ENCODE measurements around the gene LITAFD.
A peak's percentile ranks its signal among the peaks of the same experiment; 100 is the strongest.
"Not testable (repeated sequence)": the region's sequence is repeated elsewhere in the genome, so short reads cannot be mapped to it uniquely, and the experiment has no call there.

LITAFD gene

DNA sequence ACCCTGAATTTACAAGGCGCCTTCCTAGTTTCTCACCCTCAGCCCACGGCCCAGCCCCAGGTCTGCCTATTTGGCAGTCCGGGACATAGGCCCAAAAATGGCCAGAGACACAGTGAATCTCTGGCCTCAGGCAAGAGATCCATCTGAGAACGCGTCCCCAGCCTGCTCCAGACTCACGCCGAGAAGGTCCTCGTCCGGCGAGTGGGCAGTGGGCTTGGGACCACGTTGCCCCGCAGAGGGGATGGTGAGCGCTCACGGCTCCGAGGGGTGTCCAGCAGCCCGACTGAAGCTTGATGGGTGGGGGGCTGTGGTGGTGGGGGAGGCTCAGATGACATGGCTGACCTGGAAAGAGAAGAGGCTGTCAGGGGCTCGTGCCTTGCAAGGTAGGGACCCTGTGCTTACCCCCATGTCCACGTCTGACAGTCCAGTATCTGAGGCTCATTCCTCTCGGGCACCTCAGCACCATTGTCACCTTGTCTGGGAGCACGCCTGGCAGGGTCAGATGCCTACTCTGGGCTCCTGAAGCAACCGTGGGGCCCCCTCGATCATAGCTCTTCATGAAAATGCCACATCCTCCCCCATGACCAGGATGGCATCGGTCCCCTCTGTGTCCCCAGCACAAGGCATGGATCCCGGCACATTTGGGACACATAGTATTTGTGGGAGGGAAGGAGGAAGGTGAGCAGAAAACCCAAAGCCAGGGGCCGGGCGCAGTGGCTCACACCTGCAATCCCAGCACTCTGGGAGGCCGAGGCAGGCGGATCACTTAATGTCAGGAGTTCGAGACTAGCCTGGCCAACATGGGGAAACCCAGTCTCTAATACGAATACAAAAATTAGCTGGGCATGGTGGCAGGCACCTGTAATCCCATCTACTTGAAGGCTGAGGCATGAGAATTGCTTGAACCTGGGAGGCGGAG, 22.9 kb upstream of the LITAFD start:
- no peak for DNase-seq

DNA sequence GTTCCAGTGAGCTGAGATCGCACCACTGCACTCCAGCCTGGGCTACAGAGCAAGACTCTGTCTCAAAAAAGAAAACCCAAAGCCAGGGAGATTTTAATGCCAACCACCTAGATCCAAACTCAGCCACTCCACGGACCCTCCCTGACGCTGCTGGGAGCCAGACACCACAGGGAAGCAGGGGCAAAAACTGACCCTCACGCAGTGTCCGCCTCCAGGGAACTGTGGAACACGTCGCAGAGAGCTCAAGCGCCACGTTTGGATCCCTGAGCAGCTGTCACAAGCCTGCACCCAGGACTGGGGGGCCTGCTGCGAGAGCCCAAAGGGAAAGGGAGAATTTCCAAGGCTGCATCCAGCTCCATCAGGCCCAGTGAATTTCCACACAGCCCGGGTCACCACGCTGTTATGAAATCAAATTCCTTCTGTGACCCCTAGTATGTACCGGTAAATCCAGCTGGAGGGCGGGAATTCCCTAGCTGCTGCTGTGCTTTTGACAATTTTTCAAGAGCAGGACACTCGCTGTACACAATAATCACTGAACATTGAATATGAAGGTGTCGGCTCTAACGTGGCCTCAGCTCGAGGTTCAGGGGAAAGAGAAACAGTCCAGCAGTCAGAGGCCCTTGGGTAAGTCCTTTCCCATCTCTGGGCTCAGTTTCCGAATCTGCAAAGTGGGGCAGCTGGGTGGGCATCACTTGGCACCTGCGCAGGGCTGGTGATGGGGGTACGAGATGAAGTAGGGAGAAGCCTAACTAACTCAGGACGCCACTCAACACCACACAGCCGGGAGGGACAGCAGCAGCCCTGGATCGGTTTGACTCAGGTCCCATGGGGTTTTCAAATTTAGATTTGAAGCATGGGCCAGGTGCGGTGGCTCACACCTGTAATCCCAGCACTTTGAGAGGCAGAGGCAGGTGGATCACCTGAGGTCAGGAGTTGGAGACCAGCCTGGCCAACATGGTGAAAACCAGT, 22.0 kb upstream of the LITAFD start:
- no peak for DNase-seq

DNA sequence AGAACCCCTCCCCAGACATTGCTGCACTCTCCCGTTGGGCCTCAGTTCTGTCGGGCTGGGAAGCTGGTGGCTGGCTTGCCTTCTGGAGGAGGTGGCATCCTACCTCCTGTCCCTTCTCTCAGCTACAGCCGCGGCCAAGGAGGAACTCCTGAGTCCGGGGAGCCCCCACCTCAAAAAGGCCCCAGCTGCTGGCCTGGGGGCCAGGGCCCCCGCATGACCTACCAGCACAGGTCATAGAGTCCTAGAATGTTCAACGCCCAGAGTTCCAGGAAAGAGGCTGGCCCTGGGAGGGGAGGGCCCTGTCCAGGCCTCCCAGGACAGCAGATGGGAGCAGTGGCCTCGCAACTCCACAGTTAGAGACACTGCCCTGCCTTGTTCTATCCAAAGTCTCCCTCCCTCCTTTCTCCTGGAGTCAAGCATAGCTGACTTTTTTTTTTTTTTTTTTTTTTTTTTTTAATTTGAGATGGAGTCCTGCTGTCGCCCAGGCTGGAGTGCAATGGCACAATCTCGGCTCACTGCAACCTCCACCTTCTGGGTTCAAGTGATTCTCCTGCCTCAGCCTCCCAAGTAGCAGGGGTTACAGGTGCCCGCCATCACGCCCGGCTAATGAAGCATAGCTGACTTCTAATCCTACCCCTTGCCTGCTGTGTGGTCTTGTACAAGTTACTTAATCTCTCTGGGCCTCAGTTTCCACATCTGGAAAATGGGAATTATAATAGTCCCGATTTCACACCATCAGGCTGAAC, 20.4 kb upstream of the LITAFD start:
- no peak for DNase-seq

DNA sequence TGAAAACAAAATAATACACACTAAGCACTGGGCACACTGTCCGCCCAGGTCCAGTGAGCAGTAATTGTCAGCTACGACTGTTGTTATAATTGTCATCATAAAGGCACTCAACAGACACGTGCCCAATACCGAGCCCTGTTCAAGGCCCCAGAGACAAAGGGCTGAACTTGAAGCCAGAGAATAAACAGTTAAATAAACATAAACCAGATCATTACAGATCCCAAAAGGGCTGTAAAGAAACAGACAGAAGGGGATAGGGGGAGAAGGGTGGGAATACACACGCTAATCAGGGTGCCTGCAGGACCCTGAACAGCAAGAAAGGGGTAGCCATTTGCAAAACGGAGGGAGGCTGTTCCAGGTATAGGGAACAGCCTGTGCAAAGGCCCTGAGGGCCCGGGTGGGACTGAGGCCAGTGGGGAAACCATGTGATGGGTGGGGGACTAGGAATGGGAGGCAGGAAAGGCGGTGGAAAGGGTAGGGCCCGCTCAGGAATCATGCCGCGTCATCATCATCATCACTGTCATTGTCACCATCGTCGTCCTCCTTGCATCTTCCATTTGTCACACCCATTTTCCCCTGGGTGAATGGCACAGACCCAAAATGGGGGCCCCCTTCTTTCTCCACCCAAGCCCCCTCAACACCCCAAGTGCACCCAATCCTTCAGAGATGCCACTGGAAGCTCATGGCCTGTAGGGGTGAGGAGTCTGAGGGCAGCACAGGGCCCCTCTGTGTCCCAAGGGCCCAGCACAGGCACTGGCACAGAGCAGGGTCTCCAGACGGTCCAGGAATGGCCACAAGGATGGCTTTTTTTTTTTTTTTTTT, 19.6 kb upstream of the LITAFD start:
- no peak for DNase-seq

DNA sequence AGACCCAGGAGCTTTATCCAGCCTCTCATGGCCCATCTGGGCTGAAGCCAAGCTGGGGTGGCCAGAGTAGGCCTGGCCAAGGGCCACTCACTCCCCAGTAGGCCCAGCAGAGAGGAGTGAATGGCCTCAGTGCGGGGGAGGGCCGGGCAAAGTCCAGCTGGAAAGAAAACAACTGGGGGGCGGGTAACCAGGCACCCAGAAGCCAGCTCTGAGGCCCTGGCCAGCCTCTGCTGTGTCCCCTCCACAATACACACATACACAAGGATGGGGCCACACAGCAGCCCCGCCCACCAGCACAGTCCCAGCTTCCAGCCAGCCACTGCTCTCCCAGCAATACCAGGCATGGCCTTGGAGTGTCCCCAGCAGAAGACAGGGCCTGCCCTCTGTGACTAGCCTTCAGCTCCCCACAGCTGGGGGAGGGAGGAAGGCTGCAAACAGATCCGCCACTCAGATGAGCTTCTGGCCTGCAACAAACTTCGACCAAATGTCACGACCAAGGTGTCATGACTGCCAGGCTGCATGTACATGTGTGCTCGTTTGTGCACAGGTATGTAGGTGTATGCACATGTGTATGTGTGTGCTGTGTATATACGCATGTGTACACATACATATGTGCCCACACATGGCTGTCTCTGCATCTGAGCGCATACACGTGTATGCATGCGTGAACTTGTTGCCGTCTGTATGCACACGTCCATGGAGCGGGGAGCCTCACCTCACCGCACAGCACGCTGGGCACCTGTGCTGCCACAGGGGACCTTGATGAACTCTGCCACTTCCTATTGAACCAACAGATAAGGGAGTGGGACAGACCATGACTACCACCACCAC, 18.3 kb upstream of the LITAFD start:
- no peak for DNase-seq

DNA sequence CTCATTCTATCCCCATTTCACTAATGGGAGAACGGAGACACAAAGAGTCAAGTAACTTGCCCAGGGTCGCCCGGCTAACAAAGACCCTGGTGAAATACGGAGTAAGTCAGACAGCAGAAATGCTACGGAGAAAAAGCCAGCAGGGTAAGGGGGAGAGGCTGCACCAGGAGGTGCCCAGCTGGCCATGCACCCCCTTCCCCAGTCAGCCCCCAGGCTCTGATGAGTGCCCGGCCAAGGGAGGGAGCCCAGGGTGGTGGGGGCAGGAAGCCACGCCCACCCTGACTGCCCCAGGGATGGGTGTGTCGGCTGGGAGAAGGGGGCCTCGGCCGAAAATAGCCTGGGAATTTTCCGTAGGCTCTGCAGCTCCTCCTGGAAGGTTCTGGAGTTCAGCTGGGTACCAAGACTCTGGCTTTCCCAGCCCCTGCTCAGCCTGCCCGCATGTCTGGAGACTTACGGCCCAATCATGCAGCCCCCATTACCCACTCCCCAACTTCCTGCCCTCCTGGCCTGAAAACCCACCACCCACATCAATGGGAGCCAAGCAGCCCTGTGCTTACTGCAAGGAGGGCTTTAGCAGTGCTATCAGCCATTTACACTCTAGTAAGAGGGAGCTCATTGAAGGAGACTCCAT, 17.6 kb upstream of the LITAFD start:
- DNase-seq, result no peak

DNA sequence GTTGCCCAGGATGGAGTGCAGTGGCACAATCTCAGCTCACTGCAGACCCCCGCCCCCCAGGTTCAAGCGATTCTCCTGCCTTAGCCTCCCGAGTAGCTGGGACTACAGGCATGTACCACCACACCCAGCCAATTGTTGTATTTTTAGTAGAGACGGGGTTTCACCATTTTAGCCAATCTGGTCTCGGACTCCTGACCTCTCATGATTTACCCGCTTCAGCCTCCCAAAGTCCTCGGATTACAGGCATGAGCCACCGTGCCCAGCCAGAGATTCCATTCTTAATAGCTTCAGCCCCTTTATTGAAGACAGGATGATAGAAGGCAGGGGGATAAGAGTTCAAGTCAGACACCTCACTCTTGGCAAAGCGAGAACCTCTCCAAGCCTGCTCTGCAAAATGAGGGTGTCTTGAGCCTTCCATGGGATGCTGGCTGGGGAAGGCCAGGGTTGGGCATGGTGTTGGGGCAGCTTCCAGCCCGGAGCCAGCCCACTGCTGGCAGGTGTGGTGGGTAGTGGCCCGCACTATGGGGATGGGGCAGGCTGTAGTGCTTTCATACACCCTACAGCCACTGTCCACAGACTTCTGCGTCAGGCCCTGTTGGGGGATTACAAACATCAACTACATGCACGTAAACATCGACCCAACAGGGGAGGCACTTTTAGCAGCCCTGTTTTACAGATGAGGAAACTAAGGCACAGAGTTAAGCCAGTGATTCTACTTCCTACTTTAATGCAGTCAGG, 16.8 kb upstream of the LITAFD start:
- no peak for DNase-seq

DNA sequence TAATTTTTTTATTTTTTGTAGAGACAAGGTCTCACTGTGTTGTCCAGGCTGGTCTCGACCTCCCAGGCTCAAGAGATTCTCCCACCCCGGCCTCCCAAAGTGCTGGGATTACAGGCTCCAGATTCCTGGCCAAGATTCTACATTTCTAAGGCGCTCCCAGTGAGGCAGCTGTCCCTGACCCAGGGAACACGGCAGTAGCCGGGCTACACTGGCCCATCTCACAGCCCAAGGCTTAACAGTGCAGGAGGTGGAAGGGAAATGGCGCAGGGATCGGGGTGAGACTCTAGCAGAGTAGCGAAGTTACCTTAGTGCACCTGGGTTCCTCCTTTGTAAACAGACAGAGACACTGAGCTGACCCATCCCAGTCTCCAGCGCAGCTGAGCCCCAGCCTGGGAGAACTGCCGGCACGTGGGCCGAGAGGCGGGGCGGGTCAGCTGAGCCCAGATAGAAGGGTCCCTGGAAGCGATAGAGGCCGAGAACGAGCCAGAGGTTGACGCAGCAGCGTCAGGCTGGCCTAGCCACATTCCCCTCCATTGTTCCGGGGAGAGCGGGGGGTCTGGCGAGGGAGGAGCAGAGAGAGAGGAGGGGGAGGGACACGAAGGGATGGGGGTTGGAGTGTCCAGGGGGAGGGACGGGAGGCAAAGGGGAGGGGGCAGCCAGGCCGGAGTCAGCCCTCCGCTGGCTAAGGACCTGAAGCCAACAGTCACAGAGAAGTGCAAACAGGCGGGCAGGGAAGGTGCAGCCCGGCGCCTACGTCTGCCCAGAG, 15.8 kb upstream of the LITAFD start:
- no peak for DNase-seq

DNA sequence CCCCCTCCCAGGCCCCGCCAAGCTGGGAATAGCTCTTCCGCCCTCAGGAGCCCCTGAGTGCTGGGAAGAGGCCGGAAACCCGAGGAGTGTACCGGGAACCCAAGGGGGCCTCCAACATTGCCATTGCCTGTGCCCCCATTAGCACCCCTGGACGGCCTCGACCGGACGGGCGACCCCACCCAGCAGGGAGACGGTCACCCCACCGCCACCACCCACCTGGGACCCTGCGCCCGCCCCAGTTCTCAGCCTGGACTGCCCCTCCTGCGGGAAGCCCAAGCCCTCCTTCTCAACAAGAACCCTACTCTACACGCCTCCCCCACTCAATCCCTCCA, 15.3 kb upstream of the LITAFD start:
- no peak for DNase-seq

DNA sequence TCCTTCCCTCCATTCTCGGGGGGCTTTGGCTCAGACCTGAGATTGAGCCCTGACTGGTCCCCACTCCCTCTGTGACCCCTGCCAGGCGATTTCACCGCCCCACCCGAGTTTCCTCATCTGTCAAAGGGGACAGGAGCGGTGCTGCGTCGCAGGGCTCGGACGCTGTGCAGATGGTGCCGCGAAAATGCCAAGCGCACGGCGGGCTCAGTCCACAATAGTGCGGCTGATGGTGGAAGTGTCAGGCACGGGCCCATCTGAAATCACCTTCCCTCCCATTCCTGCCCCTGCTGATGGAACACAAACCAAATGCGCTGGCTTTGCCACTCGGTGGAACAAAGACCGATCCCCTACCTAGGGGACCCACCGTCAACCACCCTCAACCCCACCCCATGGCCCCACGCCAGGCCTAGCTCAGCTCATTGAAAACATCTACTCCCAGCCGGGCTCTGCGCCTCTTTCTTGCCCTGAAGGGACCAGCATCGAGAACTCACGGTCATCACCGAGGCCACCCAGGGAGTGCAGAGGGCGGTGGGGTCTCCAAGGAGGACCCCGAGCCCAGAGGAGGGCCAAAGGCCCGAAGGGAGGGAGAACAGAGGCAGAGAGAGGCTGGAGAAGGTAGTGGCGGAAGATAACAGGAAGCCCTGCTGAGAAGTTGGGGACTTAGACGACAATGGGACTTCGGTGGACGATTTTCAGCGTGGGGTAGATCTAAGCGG, 14.8 kb upstream of the LITAFD start:
- peak; percentile 73 for DNase-seq

DNA sequence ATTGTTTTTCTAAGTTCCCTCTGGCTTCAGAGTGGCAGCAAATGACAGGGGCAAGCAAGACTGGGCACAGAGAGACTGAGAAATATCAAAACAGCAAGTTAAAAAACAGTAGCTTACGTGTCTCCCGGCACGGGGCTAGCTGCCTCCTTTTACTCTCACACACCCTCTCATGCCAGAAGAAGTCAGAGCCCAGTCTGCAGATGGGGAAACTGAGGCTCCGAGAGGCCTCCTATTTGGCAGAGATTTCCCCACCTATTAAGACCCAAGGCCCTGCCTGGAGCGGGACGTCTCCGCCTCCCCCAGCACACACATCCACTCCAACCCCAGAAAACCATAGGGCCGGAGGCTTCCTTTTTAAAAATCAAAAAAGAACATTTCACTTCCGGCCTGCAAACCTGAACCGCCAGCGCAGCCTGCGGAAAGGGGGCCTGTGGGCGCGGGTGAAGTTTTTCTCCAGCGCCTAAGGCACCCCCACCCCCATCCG, 14.2 kb upstream of the LITAFD start:
- DNase-seq, result no peak

DNA sequence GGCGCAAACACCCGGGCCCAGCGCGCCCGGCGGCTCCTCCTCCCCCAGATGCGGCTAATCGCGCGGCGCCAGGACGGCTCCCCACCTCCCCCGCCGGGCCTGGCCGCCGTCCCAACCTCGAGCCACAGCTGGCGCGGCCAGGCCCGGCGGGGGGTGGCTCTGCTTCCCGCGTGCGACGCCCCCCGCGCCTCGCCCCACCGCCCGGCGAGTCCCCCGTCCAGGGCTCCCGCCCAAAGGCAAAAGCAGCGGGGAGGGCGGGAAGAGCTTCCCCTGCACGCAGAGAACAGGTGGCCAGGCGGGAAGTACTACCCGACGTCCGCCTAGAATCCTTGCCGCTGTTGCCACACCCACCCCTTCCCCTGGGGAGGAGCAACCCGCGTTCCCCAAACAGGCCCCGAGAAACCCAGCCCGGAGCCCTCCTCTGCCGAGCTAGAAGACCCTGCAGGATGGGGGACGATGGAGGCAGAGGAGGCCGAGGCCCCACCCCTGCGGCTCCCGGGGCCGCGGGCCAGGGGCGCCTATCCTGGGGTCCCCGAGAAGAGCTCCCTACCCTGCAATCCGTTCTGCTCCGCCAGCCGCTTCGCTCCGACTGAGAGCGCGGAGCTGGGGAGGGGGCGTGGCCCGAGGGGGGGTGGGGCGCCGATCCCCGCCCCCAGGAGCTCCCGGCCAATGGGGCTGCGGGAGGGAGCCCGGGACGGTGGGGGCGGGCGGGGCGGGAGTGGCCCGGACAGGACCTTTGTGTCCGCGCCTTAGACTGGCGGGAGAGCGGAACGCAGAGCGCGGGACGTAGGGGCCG, 13.5 kb upstream of the LITAFD start, which contains the start of gene CARHSP1:
Gene CARHSP1 (minus strand): TSS at position 591 of the 796 bp plus-strand sequence. CDS start 9,678 bp downstream, outside the sequence.
- DNase-seq, result peak; percentile 91

DNA sequence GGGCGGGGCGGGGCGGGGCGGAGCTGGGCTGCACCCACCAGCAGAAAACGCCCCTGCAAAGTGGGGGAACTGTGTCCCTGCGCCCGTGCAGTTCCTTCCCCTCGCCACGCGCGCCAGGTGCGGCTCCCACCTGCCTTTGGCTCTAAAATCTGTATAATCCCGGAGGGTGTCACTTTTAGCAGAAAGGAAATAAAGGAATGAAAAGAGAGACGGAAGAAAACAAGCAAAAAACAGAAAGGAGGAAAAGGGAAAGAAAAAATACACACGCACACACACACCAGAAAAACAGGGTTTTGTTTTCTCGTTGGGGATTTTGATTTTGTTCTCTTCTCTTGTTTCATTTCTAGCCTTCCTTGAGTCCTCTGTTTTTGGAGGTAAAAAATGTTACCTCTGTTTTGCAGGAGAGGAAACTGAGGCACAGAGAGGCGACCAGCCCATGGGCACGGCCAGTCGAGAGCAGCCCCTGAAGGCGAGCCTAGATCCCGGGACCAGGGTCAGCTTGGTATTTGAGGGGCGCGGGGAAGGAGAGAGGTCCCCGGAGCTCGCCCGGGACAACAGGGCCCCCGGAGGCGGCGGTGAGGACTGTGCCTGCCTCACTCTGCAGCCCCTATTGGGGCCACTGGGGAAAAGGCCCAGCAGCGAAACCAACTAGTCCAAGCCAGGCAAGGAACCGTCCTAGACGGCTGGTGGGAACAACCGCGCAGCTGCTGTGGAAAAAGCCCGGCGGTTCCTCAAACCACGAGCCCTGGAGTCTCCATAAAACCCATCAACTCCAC, 12.8 kb upstream of the LITAFD start:
- DNase-seq, result no peak

DNA sequence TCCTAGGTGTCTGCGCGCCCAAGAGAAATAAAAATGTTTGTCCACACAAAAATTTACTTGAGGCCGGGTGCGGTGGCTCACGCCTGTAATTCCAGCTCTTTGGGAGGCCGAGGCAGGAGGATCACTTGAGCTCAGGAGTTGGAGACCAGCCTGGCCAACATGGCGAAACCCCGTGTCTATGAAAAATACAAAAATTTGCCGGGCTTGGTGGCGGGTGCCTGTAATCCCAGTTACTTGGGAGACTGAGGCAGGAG, 12.2 kb upstream of the LITAFD start:
- DNase-seq, result not testable (repeated sequence)

DNA sequence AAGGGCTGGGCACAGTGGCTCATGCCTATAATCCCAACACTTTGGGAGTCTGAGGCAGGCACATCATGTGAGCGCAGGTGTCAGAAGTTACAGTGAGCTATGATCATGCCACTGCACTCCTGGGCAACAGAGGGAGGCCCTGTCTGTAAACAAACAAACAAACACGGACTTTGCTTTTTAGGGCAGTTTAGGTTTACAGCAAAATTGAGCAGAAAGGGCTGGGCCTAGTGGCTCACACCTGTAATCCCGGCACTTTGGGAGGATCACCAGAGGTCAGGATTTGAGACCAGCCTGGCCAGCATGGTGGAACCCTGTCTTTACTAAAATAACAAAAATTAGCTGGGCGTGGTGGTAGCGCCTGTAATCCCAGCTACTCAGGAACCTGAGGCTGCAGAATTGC, 10.1 kb upstream of the LITAFD start:
- no peak for DNase-seq

DNA sequence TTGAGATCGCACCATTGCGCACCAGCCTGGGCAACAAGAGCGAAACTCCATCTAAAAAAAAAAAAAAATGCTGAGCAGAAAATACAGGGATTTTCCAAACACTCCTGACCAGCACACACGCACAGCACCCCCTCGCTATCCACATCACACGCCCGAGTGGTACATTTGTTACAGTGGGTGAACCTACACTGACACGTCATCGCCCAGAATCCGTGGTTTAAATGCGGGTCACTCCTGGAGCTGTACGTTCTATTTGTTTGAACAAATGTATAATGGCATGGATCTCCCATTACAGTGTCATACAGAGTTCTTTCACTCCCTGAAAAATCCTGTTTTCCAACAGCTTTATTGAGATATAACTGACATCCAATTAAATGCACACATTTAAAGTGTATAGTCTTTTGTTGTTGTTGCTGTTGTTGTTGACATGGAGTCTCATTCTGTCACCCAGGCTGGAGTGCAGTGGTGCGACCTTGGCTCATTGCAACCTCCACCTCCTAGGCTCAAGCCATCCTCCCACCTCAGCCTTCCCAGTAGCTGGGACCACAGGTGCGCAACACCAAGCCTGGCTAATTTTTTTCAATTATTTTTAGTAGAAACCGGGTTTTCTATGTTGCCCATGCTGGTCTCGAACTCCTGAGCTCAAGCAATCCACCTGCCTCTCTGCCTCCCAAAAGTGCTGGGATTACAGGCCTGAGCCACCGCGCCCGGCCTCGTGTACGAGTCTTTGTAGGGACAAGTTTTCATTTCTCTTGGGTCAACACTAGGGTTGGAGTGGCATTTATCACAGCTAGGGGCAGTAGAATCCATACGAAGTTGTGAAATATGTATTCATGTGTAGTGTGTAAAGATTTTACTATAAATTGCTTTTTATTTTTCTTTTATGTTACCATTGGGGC, 8.9 kb upstream of the LITAFD start:
- no peak for DNase-seq
